HEK293T (cell line): Measurements from ENCODE around the gene TBC1D5.

Source experiments
- FOXA1 ChIP-seq: fragments of 450-650 bp; IDR thresholded peaks from 2 replicates; pipeline ENCODE4 v1.6.1; 2016; ENCODE audit warnings: mild to moderate bottlenecking
- FOXK2 ChIP-seq: fragments of 450-650 bp; IDR thresholded peaks from 2 replicates; pipeline ENCODE4 v1.6.1; 2016; ENCODE audit warnings: mild to moderate bottlenecking
- HDGF ChIP-seq: fragments of 450-650 bp; IDR thresholded peaks from 2 replicates; pipeline ENCODE4 v1.6.1; 2017; ENCODE audit warnings: antibody characterized with exemption, borderline replicate concordance
- PKNOX1 ChIP-seq: fragments of 450-650 bp; IDR thresholded peaks from 2 replicates; pipeline ENCODE4 v1.6.1; 2016
- SP1 ChIP-seq: fragments of 450-650 bp; IDR thresholded peaks from 2 replicates; pipeline ENCODE4 v1.6.1; 2017
- TARDBP ChIP-seq: fragments of 450-650 bp; IDR thresholded peaks from 2 replicates; pipeline ENCODE4 v1.6.1; 2016
- ZNF384 ChIP-seq: fragments of 450-650 bp; IDR thresholded peaks from 2 replicates; pipeline ENCODE4 v1.6.1; 2016

- no peak for TF ChIP-seq TARDBP
- TF ChIP-seq FOXK2 = no peak
- no peak for TF ChIP-seq PKNOX1
- TF ChIP-seq ZNF384 = no peak
- no peak for TF ChIP-seq HDGF
- TF ChIP-seq FOXA1 = no peak
- no peak for TF ChIP-seq SP1
Measured at GRCh38 chr3:17631609-17632008, 110.8 kb downstream of the TBC1D5 start.
